Tibial artery (tissue), 4 donors: Measurements from ENCODE around the gene C11orf24.

ENCODE experiments used
- DNase-seq, 2 donors: peaks; one replicate each; pipeline ENCODE4 v3.0.0-alpha.2; 2019
- H3K27ac ChIP-seq, 2 donors: fragments of 200-600 bp; sonication (generic) in 1 of 2; 1 replicate in 1 of 2; 2 replicates in 1 of 2; pipeline ENCODE4 v1.5.1; 2018 to 2019; ENCODE audit warnings: mild to moderate bottlenecking in 1 of 2
- H3K27me3 ChIP-seq, 2 donors: fragments of 200-600 bp; sonication (generic) in 1 of 2; one replicate each; pipeline versions ENCODE4 v1.5.1 to v1.6.0; 2016 to 2019
- H3K36me3 ChIP-seq, 3 donors: fragments of 200-600 bp; sonication (generic) in 2 of 3; one replicate each; pipeline ENCODE4 v1.5.1; 2016 to 2019; ENCODE audit warnings: mild to moderate bottlenecking in 2 of 3
- H3K4me1 ChIP-seq, 4 donors: fragments of 200-600 bp; sonication (generic) in 2 of 4; 1 replicate in 3 of 4; 2 replicates in 1 of 4; pipeline ENCODE4 v1.5.1; 2016 to 2019
- H3K4me3 ChIP-seq, 2 donors: fragments of 200-600 bp; sonication (generic) in 1 of 2; 1 replicate in 1 of 2; 2 replicates in 1 of 2; pipeline ENCODE4 v1.5.1; 2018 to 2019; ENCODE audit warnings: mild to moderate bottlenecking in 2 of 2
- H3K9me3 ChIP-seq, 3 donors: fragments of 200-600 bp; sonication (generic) in 1 of 3; one replicate each; pipeline ENCODE4 v1.5.1; 2016 to 2019
- intact Hi-C: fragments of 100-400 bp; cut with DNase I; formaldehyde crosslinking; loops from one replicate; pipeline ENCODE4 v1.15.0; 2023; ENCODE audit warnings: low total_unique reads
- TF ChIP-seq, protein P1 (sequence below), 2 experiments: fragments of 200-600 bp in 1 of 2; fragments of 450-650 bp in 1 of 2; IDR thresholded peaks; one replicate each; pipeline ENCODE4 v1.5.1; 2017 to 2019; ENCODE audit warnings: antibody characterized with exemption in 2 of 2, mild to moderate bottlenecking in 1 of 2, moderate library complexity in 1 of 2

The C11orf24 gene

DNA sequence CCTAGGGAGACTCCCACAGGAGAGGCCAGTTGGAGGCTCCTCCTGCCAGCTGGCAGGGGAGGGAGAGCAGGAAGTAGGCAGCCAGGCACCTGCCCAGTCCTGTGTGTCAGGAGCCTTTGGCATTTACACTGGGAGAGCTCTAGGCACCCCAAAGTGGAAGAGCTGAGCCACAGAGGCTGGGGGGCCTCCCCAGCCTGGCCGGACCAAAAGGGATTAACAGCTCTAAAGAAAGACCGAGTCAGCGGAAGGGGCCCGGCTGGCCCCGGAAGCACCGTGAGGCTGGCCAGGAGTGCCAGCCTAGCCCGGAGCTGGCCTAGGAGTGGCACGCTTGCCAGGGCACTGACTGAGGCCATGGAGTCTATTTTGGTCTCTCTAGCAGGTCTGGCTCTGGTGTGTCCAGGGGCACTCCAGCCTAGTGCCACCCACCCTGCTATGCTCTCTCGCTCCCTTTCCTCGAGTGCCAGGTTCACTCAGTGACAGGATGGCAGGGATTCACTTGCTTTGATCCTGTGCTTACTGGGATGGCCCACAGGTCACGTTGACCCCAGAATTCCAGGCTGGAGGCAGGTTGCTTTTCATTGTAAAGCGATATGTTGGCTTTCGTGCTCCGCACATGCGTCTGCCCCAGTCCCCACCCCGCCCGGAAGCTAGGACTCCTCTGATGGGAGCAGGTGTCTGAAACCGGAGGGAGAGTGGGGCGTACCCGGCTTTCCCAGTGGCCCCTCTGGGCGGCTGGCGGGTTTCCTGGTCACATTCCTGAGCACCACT, 55.4 kb downstream of the C11orf24 start:
- Histone ChIP-seq H3K27me3 (no peaks in the 10 kb centered on the region), H3K36me3 (no peaks in the 10 kb centered on the region), H3K4me1 (peaks cover 0 to 23% (median 14%) of the 10 kb centered on the region in 4 donors), H3K4me3 (no peak overlapping the region), H3K27ac (no peak overlapping the region), H3K9me3 (no peaks in the 10 kb centered on the region)
- intact Hi-C loops, result loop anchor here (10.0 kb wide), 1 partner anchor 78 kb away; no protein-coding TSS in a partner anchor
- TF ChIP-seq, protein P1, sequence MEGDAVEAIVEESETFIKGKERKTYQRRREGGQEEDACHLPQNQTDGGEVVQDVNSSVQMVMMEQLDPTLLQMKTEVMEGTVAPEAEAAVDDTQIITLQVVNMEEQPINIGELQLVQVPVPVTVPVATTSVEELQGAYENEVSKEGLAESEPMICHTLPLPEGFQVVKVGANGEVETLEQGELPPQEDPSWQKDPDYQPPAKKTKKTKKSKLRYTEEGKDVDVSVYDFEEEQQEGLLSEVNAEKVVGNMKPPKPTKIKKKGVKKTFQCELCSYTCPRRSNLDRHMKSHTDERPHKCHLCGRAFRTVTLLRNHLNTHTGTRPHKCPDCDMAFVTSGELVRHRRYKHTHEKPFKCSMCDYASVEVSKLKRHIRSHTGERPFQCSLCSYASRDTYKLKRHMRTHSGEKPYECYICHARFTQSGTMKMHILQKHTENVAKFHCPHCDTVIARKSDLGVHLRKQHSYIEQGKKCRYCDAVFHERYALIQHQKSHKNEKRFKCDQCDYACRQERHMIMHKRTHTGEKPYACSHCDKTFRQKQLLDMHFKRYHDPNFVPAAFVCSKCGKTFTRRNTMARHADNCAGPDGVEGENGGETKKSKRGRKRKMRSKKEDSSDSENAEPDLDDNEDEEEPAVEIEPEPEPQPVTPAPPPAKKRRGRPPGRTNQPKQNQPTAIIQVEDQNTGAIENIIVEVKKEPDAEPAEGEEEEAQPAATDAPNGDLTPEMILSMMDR (IDR thresholded peaks at IDR 0.05), result no peak
- no peak for DNase-seq

DNA sequence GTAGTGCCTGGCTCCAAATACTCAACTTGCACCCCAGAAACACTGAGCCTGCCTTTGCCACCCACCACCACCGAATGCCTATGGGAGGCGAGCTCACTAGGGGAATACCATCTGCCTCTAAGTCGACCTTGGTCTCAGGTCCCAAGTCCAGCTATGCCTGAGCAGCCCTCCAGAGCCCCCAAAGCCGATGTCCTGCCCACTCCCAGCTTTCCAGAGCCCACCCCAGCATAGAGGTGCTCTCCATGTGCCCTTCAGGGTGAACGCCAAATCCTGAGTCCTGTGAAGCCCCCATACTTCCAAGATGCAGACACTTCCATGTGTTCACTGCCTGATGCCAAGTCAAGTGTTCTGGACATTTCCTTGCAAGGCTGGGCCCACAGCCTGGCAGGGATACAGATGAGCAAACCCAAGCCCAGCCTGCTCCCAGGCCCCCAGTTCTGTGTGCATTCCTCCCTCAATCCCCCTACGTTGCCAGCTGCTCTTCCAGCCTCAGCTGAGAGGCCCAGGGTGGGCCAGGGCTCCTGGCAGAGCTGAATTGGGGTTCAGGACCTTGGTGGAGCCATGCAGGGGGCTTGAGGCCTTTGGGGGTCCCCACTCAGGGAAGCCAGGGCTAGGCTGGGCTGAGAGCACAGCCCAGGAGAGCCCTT, 56.1 kb downstream of the C11orf24 start:
- Histone ChIP-seq H3K4me1 (peaks cover 0 to 30% (median 21%) of the 10 kb centered on the region in 4 donors), H3K27me3 (no peaks in the 10 kb centered on the region), H3K4me3 (no peak overlapping the region), H3K36me3 (no peaks in the 10 kb centered on the region), H3K27ac (no peak overlapping the region), H3K9me3 (no peaks in the 10 kb centered on the region)
- TF ChIP-seq, protein P1 (IDR thresholded peaks at IDR 0.05), result no peak
- intact Hi-C loops, result loop anchor here (10.0 kb wide), 1 partner anchor 79 kb away; no protein-coding TSS in a partner anchor
- DNase-seq, result no peak

GRCh38 chr11:68215087-68215445, 56.7 kb downstream of the C11orf24 start:
- no peak for DNase-seq
- TF ChIP-seq, protein P1 (IDR thresholded peaks at IDR 0.05), result no peak
- no peak overlapping the region for H3K4me3 ChIP-seq
- no peak overlapping the region for H3K27ac ChIP-seq
- H3K4me1 ChIP-seq, result peaks cover 0 to 36% (median 24%) of the 10 kb centered on the region in 4 donors
- intact Hi-C loops, result loop anchor here (10.0 kb wide), 1 partner anchor 80 kb away; no protein-coding TSS in a partner anchor
- no peaks in the 10 kb centered on the region for H3K36me3 ChIP-seq
- H3K27me3 ChIP-seq, result no peaks in the 10 kb centered on the region
- H3K9me3 ChIP-seq, result no peaks in the 10 kb centered on the region

- no peaks in the 10 kb centered on the region for H3K27me3 ChIP-seq
- TF ChIP-seq, protein P1 (IDR thresholded peaks at IDR 0.05), result no peak
- peak; percentile 26 to 74 for DNase-seq
- peak overlapping the region; percentile 67 to 95 for H3K4me3 ChIP-seq
- intact Hi-C loops, result loop anchor here (5.0 to 10.0 kb wide), 3 partner anchors 80 to 207 kb away; no protein-coding TSS in a partner anchor
- peak overlapping the region; percentile 97 to 98 for H3K27ac ChIP-seq
- H3K36me3 ChIP-seq, result no peaks in the 10 kb centered on the region
- no peaks in the 10 kb centered on the region for H3K9me3 ChIP-seq
- H3K4me1 ChIP-seq, result peaks cover 0 to 42% (median 27%) of the 10 kb centered on the region in 4 donors
Observed at GRCh38 chr11:68214173-68215086, 57.3 kb downstream of the C11orf24 start.

- no peaks in the 10 kb centered on the region for H3K27me3 ChIP-seq
- peak; percentile 79 to 93 for DNase-seq
- no peaks in the 10 kb centered on the region for H3K9me3 ChIP-seq
- intact Hi-C loops, result loop anchor here (5.0 to 10.0 kb wide), 3 partner anchors 81 to 206 kb away; no protein-coding TSS in a partner anchor
- H3K4me3 ChIP-seq, result peak overlapping the region; percentile 67 to 95
- H3K4me1 ChIP-seq, result peaks cover 0 to 50% (median 32%) of the 10 kb centered on the region in 4 donors
- H3K27ac ChIP-seq, result peak overlapping the region; percentile 97 to 98
- H3K36me3 ChIP-seq, result no peaks in the 10 kb centered on the region
- TF ChIP-seq, protein P1 (IDR thresholded peaks at IDR 0.05), result peak; percentile 8 to 16
Observed at GRCh38 chr11:68213555-68214172, 58.1 kb downstream of the C11orf24 start.
